Fibroblast of lung (primary cell): ENCODE data around the gene PIGR.

Experiments
- EZH2 ChIP-seq: IDR thresholded peaks from 2 replicates; pipeline ENCODE4 v1.5.1; 2012; ENCODE audit warnings: low read length, control low read depth, mild to moderate bottlenecking; ENCODE audit errors: missing control alignments
- TF ChIP-seq, protein P1 (sequence below), 2 donors: IDR thresholded peaks in 1 of 2; conservative IDR thresholded peaks in 1 of 2; 1 replicate in 1 of 2; 2 replicates in 1 of 2; pipeline ENCODE4 v1.5.1; 2011 to 2012; ENCODE audit warnings: low read length in 2 of 2, control low read depth in 1 of 2, inconsistent platforms in 1 of 2, low read depth in 1 of 2, mild to moderate bottlenecking in 1 of 2

- TF ChIP-seq, protein P1, sequence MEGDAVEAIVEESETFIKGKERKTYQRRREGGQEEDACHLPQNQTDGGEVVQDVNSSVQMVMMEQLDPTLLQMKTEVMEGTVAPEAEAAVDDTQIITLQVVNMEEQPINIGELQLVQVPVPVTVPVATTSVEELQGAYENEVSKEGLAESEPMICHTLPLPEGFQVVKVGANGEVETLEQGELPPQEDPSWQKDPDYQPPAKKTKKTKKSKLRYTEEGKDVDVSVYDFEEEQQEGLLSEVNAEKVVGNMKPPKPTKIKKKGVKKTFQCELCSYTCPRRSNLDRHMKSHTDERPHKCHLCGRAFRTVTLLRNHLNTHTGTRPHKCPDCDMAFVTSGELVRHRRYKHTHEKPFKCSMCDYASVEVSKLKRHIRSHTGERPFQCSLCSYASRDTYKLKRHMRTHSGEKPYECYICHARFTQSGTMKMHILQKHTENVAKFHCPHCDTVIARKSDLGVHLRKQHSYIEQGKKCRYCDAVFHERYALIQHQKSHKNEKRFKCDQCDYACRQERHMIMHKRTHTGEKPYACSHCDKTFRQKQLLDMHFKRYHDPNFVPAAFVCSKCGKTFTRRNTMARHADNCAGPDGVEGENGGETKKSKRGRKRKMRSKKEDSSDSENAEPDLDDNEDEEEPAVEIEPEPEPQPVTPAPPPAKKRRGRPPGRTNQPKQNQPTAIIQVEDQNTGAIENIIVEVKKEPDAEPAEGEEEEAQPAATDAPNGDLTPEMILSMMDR (conservative IDR thresholded peaks at IDR 0.05 in 1 of 2, IDR thresholded peaks at IDR 0.05 in 1 of 2; ENCODE audit: low read depth in 1 of 2, low read length in 2 of 2), result no peak
- TF ChIP-seq EZH2, result no peak
Observed at GRCh38 chr1:206978259-206978658, 32.0 kb upstream of the PIGR start.
